Measurements from ENCODE around the gene NABP2. TPM values are rescaled to one million over a fixed set of nuclear protein-coding genes. Genes with fewer than 3 reads are reported as not detected.
A peak's percentile ranks its signal among the peaks of the same experiment; 100 is the strongest.

The NABP2 gene
- total and polyA plus RNA-seq, 2 of the 4 experiments (the other 2 are of a cell fraction), result 29.2 to 37.4 TPM

GRCh38 chr12:56186957-56187356 lies 37.2 kb upstream of the NABP2 start:
- Histone ChIP-seq H3K18ac (ENCODE audit: low read depth, low read length) (no peak overlapping the region), H3K79me1 (ENCODE audit: low read depth in 1 of 2, low read length in 2 of 2) (peaks cover 27 to 46% of the 10 kb centered on the region in 2 experiments), H2BK120ac (ENCODE audit: low read depth, low read length) (no peak overlapping the region), H4K91ac (ENCODE audit: insufficient read depth, low read depth, low read length) (no peak overlapping the region), H2AK9ac (replicated peaks; ENCODE audit: low read depth, low read length, poor library complexity) (no peak overlapping the region), H3K14ac (replicated peaks; ENCODE audit: low read depth, low read length) (no peak overlapping the region), H4K5ac (ENCODE audit: low read depth, low read length) (no peak overlapping the region), H3K9ac (ENCODE audit: low read depth, low read length) (no peak overlapping the region), H3K27me3 (ENCODE audit: control insufficient read depth, insufficient read depth, low read length) (no peaks in the 10 kb centered on the region), H3K4me3 (ENCODE audit: insufficient read depth, low read depth, low read length) (no peak overlapping the region), H2BK20ac (ENCODE audit: low read depth, low read length) (no peak overlapping the region), H3K27ac (ENCODE audit: insufficient read depth, low read length) (no peak overlapping the region), H4K8ac (ENCODE audit: low read depth in 2 of 2, low read length in 2 of 2) (no peak overlapping the region), H3K4ac (ENCODE audit: low read depth, low read length) (no peak overlapping the region), H2AK5ac (ENCODE audit: low read depth, low read length) (no peak overlapping the region), H2BK15ac (ENCODE audit: low read depth, low read length) (no peak overlapping the region), H3K4me1 (ENCODE audit: control insufficient read depth, insufficient read depth, low read length) (peaks cover 7% of the 10 kb centered on the region), H3K56ac (ENCODE audit: extremely low read depth, insufficient read depth, low read length) (no peak overlapping the region), H3K23ac (ENCODE audit: low read depth, low read length) (peak overlapping the region; percentile 34; the same call in 1 of the 2 replicates), H3K36me3 (ENCODE audit: control insufficient read depth, insufficient read depth, low read length) (peaks cover 22% of the 10 kb centered on the region), H4K20me1 (ENCODE audit: insufficient read depth, low read length) (peaks cover 14% of the 10 kb centered on the region; the same call in 1 of the 2 replicates), H3K9me3 (ENCODE audit: control insufficient read depth, insufficient read depth, low read length) (no peaks in the 10 kb centered on the region), H2BK5ac (ENCODE audit: low read depth, low read length, poor library complexity, severe bottlenecking) (no peak overlapping the region), H3K4me2 (ENCODE audit: low read depth, low read length) (no peak overlapping the region; the same call in 1 of the 2 replicates), H3K9me1 (ENCODE audit: insufficient read depth, low read length) (peaks cover 5% of the 10 kb centered on the region; the same call in 1 of the 2 replicates), H2AFZ (replicated peaks; ENCODE audit: low read length, poor library complexity) (no peak overlapping the region)
- no peak for TF ChIP-seq NFE2L2 (IDR thresholded peaks at IDR 0.05; ENCODE audit: low read depth, low read length)
- TF ChIP-seq RAD21 (IDR thresholded peaks at IDR 0.05; ENCODE audit: low read length), result no peak
- TF ChIP-seq ELK1 (IDR thresholded peaks at IDR 0.05; ENCODE audit: borderline replicate concordance, low read depth, low read length), result no peak
- TF ChIP-seq MAZ (IDR thresholded peaks at IDR 0.05; ENCODE audit: borderline replicate concordance, low read depth, low read length), result no peak
- no peak for TF ChIP-seq RCOR1 (IDR thresholded peaks at IDR 0.05; ENCODE audit: insufficient replicate concordance, low read length)
- no peak for TF ChIP-seq RFX5 (IDR thresholded peaks at IDR 0.05; ENCODE audit: low read depth, low read length)
- no peak for TF ChIP-seq SMC3 (IDR thresholded peaks at IDR 0.05; ENCODE audit: low read depth, low read length)
- TF ChIP-seq CTCF (conservative IDR thresholded peaks at IDR 0.05; ENCODE audit: low read depth, low read length), result no peak
- no peak for TF ChIP-seq FOS (IDR thresholded peaks at IDR 0.05; ENCODE audit: low read depth, low read length)
- TF ChIP-seq BHLHE40 (IDR thresholded peaks at IDR 0.05; ENCODE audit: low read depth, low read length), result no peak
- TF ChIP-seq USF2 (IDR thresholded peaks at IDR 0.05; ENCODE audit: low read depth, low read length), result no peak
- TF ChIP-seq MXI1 (IDR thresholded peaks at IDR 0.05; ENCODE audit: borderline replicate concordance, low read depth, low read length), result no peak
- TF ChIP-seq POLR2A (IDR thresholded peaks at IDR 0.05; ENCODE audit: low read depth, low read length), result no peak
- no peak for TF ChIP-seq MAFK (IDR thresholded peaks at IDR 0.05; ENCODE audit: low read depth, low read length)
- intact Hi-C loops (cut with micrococcal nuclease) (no loop called here), in situ Hi-C loops (cut with MboI; ENCODE audit: low sequenced_read_pairs) (loop anchor here (5.0 kb wide), 1 partner anchor 60 kb away; the partner anchor contains the start of gene ESYT1), dilution Hi-C loops (cut with HindIII; ENCODE audit: low sequenced_read_pairs, unreplicated experiment) (no loop called here)
- no CpG with 5 or more reads among the region's 2 CpGs for WGBS, 2 experiments (ENCODE audit: extremely low coverage in 2 of 2, insufficient read length in 1 of 2)
- no TSS peak for BruUV-seq (replicated peaks)
- ATAC-seq (ENCODE audit: low read depth) (no peak), DNase-seq (no peak)
- POLR2A ChIA-PET (ENCODE audit: unreplicated experiment), result no interaction called here
- CTCF ChIA-PET, result no interaction called here
